DND-41 (cell line): ENCODE measurements around the gene DIS3L2.
"Not testable (repeated sequence)": the region's sequence is repeated elsewhere in the genome, so short reads cannot be mapped to it uniquely, and the experiment has no call there.

Experiments
- ATAC-seq: fragments of 200-7000 bp; cut with Tn5 transposase; 3 replicates; pipeline ENCODE4 v1.9.1; 2021; ENCODE audit warnings: low read depth; ENCODE audit not compliant: insufficient read depth
- DNase-seq: peaks from one replicate; pipeline ENCODE4 v3.0.0-alpha.2; 2020
- H2AFZ ChIP-seq: 2 replicates; pipeline ENCODE4 v1.6.0; 2012; ENCODE audit warnings: low read depth, low read length
- H3K27ac ChIP-seq: 2 replicates; pipeline ENCODE4 v1.5.1; 2012; ENCODE audit warnings: low read length, inconsistent platforms
- H3K27me3 ChIP-seq: fragments of 200-600 bp; sonication (generic); 2 replicates; pipeline ENCODE4 v1.6.0; 2012; ENCODE audit warnings: low read length, mild to moderate bottlenecking, inconsistent platforms; ENCODE audit not compliant: insufficient read depth, poor library complexity
- H3K36me3 ChIP-seq: 2 replicates; pipeline ENCODE4 v1.5.1; 2012; ENCODE audit warnings: low read length, inconsistent platforms; ENCODE audit not compliant: insufficient read depth
- H3K4me1 ChIP-seq: 2 replicates; pipeline ENCODE4 v1.5.1; 2012; ENCODE audit warnings: mild to moderate bottlenecking, low read length; ENCODE audit not compliant: insufficient read depth
- H3K4me2 ChIP-seq: 2 replicates; pipeline ENCODE4 v1.6.0; 2012; ENCODE audit warnings: mild to moderate bottlenecking, moderate library complexity, low read length, inconsistent platforms; ENCODE audit not compliant: insufficient read depth
- H3K4me3 ChIP-seq, 2 experiments: fragments of 200-600 bp in 1 of 2; shearing (Covaris generic) in 1 of 2; 2 replicates each; pipeline ENCODE4 v1.5.1; 2012 to 2016; ENCODE audit warnings: inconsistent platforms in 2 of 2, low read length in 2 of 2, mild to moderate bottlenecking in 2 of 2, low read depth in 1 of 2, moderate library complexity in 1 of 2
- H3K79me2 ChIP-seq: 2 replicates; pipeline ENCODE4 v1.6.0; 2012; ENCODE audit warnings: low read length, inconsistent platforms; ENCODE audit not compliant: insufficient read depth
- H3K9ac ChIP-seq: 2 replicates; pipeline ENCODE4 v1.6.0; 2012; ENCODE audit warnings: low read depth, mild to moderate bottlenecking, inconsistent platforms, low read length, moderate library complexity
- H3K9me3 ChIP-seq: 2 replicates; pipeline ENCODE4 v1.5.1; 2012; ENCODE audit warnings: low read length, moderate library complexity, mild to moderate bottlenecking, inconsistent platforms; ENCODE audit not compliant: insufficient read depth, severe bottlenecking
- H4K20me1 ChIP-seq: 2 replicates; pipeline ENCODE4 v1.6.0; 2012; ENCODE audit warnings: low read length; ENCODE audit not compliant: insufficient read depth
- CTCF ChIP-seq: IDR thresholded peaks from 2 replicates; pipeline ENCODE4 v1.5.1; 2012; ENCODE audit warnings: borderline replicate concordance, low read length, moderate library complexity, mild to moderate bottlenecking; ENCODE audit not compliant: poor library complexity, severe bottlenecking; ENCODE audit errors: extremely low read depth
- EZH2 ChIP-seq: IDR thresholded peaks from 3 replicates; pipeline ENCODE4 v1.6.1; 2012; ENCODE audit warnings: borderline replicate concordance, low read depth, mild to moderate bottlenecking, moderate library complexity, low read length, inconsistent platforms; ENCODE audit not compliant: severe bottlenecking

Gene DIS3L2

DNA sequence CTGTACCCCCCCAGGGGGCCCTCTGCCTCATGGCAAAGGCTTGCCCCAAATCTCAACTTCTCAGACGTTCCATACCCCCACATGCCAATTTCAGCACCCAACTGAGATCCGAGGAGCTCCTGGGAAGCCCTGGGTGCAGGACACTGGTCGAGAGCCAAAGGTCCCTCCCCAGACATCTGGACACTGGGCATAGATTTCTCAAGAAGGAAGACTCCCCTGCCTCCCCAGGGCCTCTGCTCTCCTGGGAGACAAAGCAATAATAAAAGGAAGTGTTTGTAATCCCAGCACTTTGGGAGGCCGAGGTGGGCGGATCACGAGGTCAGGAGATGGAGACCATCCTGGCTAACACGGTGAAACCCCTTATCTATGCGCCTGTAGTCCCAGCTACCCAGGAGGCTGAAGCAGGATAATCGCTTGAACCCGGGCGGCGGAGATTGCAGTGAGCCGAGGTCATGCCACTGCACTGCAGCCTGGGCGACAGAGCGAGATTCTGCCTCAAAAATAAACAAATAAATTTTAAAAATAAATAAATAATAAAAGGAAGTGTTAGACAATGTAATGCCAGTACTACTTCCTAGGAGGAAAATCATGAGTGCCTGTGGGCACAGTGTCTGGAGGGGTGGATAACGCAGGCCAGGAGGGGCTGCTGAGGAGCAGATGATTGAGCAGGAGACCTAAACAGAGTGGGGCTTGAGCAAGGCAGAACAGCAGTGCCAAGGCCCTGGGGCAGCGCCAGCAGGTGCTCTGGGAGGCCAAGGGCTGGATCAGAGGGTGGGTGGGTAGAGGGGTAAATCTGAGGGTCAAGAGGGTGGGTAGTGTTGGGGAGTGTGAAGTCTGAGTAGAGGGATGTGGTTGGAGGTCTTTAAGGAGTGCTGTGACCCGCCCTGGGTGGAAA is 421.1 kb downstream of the DIS3L2 start:
- H3K9me3 ChIP-seq = no peaks in the 10 kb centered on the region
- H3K4me1 ChIP-seq = no peaks in the 10 kb centered on the region
- no peaks in the 10 kb centered on the region for H3K79me2 ChIP-seq
- no peaks in the 10 kb centered on the region for H4K20me1 ChIP-seq
- no peak overlapping the region for H3K4me2 ChIP-seq
- H3K4me3 ChIP-seq = no peak overlapping the region
- H2AFZ ChIP-seq = no peak overlapping the region
- H3K27me3 ChIP-seq = no peaks in the 10 kb centered on the region
- H3K9ac ChIP-seq = no peak overlapping the region
- no peak for TF ChIP-seq CTCF
- TF ChIP-seq EZH2 = no peak
- DNase-seq (no peak), ATAC-seq (no peak)
- no peaks in the 10 kb centered on the region for H3K36me3 ChIP-seq
- no peak overlapping the region for H3K27ac ChIP-seq

DNA sequence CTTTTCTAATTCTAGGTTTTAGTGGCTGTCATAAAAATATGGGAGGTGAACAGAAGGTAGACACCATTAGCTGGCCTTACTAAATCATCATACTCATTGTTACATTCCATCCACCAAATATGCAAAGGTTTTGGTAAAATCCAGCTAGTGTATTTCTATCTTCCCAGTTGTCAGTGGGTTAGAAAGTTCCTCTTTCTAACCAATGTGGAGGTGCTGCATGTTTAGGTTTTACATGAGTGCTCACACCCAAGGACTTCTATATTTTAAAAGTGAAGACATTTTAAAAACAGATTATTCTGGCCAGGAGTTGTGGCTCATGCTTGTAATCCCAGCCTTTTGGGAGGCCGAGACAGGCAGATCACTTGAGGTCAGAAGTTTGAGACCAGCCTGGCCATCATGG is 423.0 kb downstream of the DIS3L2 start:
- Histone ChIP-seq H3K27ac (no peak overlapping the region), H2AFZ (no peak overlapping the region), H4K20me1 (no peaks in the 10 kb centered on the region), H3K79me2 (no peaks in the 10 kb centered on the region), H3K9ac (no peak overlapping the region), H3K36me3 (no peaks in the 10 kb centered on the region), H3K4me2 (no peak overlapping the region), H3K27me3 (no peaks in the 10 kb centered on the region), H3K4me3 (no peak overlapping the region), H3K9me3 (no peaks in the 10 kb centered on the region), H3K4me1 (no peaks in the 10 kb centered on the region)
- ATAC-seq (no peak), DNase-seq (no peak)
- no peak for TF ChIP-seq EZH2
- TF ChIP-seq CTCF = no peak

DNA sequence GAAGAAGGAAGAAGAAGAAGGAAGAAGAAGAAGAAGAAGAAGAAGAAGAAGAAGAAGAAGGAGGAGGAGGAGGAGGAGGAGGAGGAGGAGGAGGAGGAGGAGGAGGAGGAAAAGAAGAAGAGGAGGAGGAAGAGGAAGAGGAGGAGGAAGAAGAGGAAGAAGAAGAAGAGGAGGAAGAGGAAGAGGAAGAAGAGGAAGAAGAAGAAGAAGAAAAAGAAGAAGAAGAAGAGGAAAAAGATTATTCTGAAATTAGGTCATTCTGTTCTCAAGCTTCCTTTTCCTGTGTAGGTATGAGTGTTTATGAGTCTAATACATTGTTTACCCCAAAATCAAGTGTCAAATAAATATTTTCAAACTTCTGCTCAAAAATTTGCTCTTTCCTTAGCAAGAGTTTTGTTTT is 423.5 kb downstream of the DIS3L2 start:
- H3K9me3 ChIP-seq, H3K4me3 ChIP-seq, H4K20me1 ChIP-seq, H3K9ac ChIP-seq, H3K4me1 ChIP-seq, ATAC-seq, H2AFZ ChIP-seq, H3K36me3 ChIP-seq, H3K4me2 ChIP-seq, DNase-seq, H3K79me2 ChIP-seq, H3K27ac ChIP-seq, H3K27me3 ChIP-seq: not testable (repeated sequence)

- ATAC-seq (no peak), DNase-seq (no peak)
- H3K27me3 ChIP-seq = peaks cover 6% of the 10 kb centered on the region
- H3K79me2 ChIP-seq = no peaks in the 10 kb centered on the region
- H3K9ac ChIP-seq = no peak overlapping the region
- no peak for TF ChIP-seq EZH2
- TF ChIP-seq CTCF = no peak
- no peak overlapping the region for H3K4me2 ChIP-seq
- no peaks in the 10 kb centered on the region for H3K36me3 ChIP-seq
- no peaks in the 10 kb centered on the region for H3K9me3 ChIP-seq
- no peaks in the 10 kb centered on the region for H3K4me1 ChIP-seq
- H2AFZ ChIP-seq = no peak overlapping the region
- H3K4me3 ChIP-seq = no peak overlapping the region
- H4K20me1 ChIP-seq = no peaks in the 10 kb centered on the region
- H3K27ac ChIP-seq = no peak overlapping the region
These were observed 424.4 kb downstream of the DIS3L2 start for GRCh38 chr2:232385660-232386489.
